ENCODE data around the gene DOLK.

DNA sequence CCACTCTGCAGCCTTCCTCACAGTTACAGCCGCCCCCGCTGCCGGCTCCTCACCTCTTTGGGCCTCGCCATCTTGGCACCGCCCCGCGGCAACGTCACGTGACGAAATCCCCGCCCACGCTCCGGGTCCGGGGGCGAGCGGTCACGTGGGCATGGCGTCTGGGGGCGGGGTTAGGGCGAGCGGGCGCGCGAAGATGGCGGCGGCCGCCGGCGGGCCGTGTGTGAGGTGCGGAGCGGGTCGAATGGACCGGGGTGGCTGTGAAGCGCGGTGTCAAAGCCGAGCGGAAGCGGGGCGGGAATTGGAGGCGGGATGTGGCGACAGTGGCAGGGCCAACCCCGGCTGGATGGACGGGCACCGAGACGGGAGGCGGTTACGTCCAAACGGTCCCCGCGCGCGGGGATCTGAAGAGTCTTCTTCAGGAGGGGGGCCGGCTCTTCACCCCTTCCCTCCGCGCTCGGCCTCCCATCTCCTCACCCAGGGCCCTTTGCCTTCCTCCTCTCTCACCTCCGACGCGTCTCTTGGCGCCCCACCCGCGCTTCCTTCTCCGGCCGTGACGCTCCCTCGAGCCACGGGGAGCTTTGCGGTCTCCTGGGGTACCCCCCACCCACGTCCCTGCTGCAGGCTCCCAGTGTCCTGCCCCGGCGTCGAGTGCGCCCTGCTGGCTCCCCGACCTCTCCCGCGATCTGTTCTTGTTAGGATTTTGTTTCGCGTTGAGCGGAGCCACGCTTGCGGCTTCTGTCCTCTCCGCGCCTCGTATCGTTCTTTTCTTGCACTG, at the start of gene DOLK, which contains the start of gene NUP188:
- TF ChIP-seq POLR2A (IDR thresholded peaks at IDR 0.05; ENCODE audit: low read depth, low read length) (peak; percentile 99), POLR2AphosphoS5 (IDR thresholded peaks at IDR 0.05; ENCODE audit: low read depth, low read length) (peak; percentile 93)
